Activated CD8-positive, alpha-beta memory T cell treated with anti-CD3 and anti-CD28 coated beads for 24 hours (primary cell): ENCODE measurements around the gene SHROOM2.
"Not testable (repeated sequence)": the region's sequence is repeated elsewhere in the genome, so short reads cannot be mapped to it uniquely, and the experiment has no call there.

Experiments
- DNase-seq: peaks from one replicate; pipeline ENCODE4 v3.0.0-alpha.2; 2020

SHROOM2 gene

GRCh38 chrX:9785944-9786797 lies at the start of gene SHROOM2:
Gene SHROOM2, plus strand, starts transcription at chrX:9786429. Its CDS starts 117 bp downstream, at chrX:9786546.
- no peak for DNase-seq

- DNase-seq, result no peak
These were observed 48.9 kb upstream of the SHROOM2 start for GRCh38 chrX:9737363-9737762.

DNA sequence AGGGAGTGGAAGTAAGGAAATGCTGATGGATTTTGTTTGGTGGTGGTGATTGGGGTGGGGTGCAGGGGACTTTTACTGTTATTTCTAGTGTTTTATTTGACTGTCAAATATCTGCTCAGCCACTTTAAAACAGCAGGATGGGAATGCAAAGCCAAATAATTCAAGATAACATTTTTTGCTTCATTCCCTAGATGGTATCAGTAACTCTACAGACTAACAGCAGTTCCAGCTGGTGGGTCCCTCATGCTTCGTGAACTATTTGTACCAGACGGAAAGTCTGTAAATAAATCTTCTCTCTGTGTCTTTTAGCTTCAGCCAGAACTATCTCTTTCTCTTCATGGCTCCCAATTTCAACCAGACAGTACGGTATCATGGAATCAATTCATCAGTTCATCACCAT lies 48.1 kb upstream of the SHROOM2 start:
- no peak for DNase-seq

GRCh38 chrX:9739130-9739529 lies 47.1 kb upstream of the SHROOM2 start:
- DNase-seq, result no peak

DNA sequence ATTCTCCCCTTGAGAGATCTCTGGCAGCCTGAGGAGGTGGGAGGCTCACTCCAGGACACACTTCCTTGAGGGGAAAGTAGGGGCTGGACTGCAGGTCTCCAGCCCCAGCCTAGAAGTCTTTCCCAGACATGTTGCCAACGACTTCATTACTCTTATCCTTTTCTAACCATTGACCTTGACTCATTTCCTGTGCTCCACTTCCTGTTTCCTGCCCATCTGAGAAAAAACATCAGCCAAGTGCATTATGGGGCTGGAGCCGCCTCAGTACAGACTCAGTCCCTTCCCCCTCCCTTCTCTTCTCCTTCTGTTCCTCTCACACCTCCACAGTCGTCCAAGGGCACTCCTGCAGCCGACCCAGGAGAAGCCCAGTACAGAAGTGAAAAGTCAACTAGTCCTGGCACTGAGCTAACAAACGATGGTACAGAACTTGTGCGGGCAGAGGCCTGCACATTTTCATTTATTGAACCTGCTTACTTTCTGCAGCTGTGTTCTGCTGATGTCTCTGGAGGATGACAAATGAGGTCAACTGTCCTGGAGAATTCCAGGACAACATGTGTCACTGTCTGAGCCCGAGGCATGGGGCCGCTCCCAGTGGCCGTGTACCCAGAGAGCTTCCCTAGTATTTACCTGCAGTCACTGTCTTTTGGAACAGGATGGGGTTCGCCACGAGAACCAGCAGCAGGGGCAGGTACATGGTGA lies 40.7 kb upstream of the SHROOM2 start:
- DNase-seq, result no peak

GRCh38 chrX:9746148-9746888 lies 39.9 kb upstream of the SHROOM2 start:
- DNase-seq, result no peak

GRCh38 chrX:9747644-9748043 lies 38.6 kb upstream of the SHROOM2 start:
- DNase-seq, result no peak

- no peak for DNase-seq
These were observed 37.0 kb upstream of the SHROOM2 start for GRCh38 chrX:9749146-9749692.

GRCh38 chrX:9757366-9757765 lies 28.9 kb upstream of the SHROOM2 start:
- DNase-seq, result no peak

- DNase-seq, result no peak
These were observed 28.1 kb upstream of the SHROOM2 start for GRCh38 chrX:9758021-9758638.

DNA sequence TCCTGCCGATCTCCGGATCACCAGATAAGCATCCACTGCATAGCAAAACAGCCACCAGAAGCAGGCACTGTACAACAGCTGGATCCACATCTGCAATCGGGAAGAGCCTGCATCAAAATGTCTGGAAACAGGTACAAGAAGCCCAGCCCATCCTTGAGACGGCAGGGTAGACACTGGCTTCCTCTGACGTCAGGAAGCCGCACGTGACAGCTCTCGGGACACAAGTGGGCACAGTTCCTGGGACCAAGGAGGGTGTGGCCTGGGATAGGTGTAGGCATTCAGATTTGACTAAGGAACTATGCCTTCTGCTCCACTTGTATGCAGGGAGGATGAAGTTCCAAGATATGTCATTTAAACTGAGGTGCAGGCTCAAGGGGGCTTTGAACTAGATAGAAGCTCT lies 26.9 kb upstream of the SHROOM2 start:
- no peak for DNase-seq

DNA sequence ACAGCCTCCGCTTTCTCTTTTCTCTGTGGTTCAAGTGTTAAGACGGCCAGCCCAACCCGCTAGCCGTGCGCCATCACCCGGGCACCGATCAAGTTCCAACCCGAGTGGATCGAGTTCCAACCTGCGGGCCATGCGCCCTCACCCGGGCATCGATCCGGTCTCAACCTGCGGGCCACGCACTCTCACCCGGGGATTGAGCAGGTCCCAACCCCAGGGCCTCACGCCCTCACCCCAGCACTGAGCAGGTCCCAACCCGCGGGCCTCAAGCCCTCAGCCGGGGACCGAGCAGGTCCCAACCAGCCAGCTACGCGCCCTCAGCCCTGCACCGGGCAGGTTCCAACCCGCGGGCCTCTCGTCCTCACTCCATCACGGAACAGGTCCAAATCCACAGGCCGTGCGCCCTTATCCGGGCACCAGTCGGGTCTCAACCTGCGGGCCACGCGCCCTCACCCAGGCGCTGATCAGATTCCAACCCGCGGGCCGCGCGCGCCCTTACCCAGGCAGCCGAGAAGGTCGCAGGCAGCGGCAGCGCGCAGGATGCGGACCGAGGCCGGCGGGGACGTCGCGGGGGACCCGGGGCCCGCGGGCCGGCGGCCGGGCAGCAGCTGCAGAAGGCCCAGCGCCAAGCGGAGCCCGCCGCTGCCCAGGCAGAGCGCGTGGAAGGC lies 21.0 kb upstream of the SHROOM2 start:
- DNase-seq, result no peak

DNA sequence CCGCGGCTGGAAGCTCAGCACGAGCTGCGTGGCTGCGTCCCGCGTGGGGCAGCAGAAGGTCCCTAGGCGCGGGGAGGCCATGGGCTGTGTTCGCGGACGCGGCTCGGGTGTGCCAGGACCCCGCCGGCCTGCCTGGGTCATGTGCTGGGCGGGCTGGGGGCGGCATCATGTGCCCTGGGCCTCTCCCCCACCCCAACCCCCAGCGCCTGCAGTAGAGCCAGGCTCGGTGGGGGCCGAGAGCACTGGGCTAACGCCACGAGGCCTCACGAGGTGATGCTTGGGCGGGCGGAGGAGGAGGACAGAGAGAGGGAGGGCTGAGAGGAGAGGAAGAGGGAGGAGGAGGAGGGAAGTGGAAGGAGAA lies 20.5 kb upstream of the SHROOM2 start, which contains the start of gene GPR143:
TSS of gene GPR143 (minus strand) at position 111 of the 361 bp plus-strand sequence. CDS start at position 81, 30 bp downstream.
- no peak for DNase-seq

DNA sequence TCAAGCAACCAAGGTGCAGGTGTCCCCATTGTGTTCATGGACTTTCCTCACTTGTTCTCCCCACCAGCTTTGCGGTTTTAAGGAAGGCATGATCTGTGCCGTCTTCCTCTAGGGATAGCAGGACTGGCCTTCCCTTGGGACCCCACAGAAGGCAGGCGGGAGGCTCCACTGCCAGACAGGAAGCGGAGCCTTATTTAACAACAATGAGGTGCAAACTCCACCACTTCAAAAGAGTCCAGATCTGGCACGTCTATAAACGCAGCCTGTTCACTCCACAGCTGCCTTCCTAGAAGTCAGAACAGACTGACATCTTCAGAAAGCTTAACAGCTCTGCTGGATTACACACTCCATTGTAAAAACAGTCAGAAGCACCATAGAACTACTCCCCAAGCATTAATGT lies 18.9 kb upstream of the SHROOM2 start:
- no peak for DNase-seq

GRCh38 chrX:9768321-9768839 lies 17.8 kb upstream of the SHROOM2 start:
- DNase-seq, result not testable (repeated sequence)

DNA sequence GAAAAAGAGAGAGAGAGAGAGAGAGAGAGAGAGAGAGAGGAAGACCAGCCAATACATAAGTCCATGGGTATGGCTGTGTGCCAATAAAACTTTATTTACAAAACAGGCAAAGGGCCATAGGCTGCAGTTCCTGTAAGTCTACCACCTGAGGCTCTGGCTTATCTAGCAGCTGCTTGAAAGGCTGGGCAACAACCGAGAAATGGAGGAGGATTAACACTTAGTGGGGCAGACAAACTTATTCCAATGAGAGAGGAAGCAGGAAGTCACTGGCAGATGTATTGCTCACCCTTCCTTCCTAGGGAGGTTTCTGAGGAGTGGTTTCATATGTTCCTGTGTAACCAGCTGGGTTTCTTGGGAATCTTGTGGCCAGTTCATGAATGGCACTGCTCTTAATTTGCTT lies 15.9 kb upstream of the SHROOM2 start:
- DNase-seq, result no peak

- DNase-seq, result no peak
These were observed 13.3 kb upstream of the SHROOM2 start for GRCh38 chrX:9772943-9773342.

DNA sequence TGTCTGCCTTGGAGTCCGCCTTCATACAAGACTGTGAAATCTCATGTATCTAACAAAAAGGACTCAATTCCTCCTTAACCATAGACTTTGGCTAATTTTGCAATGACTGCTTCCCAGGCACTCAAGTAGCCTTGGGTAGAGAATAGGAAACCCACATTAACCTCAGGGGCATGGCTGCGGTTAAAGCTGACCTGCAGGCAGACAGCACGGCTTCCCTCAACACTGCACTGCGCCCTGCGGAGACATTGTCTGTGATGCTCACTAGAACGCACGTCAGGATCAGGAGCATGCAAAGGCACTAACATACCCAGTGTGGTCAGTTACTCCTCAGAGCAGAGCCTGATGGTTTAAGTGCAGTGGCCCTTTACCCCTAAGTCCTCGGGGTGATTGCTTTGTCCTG lies 10.3 kb upstream of the SHROOM2 start:
- no peak for DNase-seq

DNA sequence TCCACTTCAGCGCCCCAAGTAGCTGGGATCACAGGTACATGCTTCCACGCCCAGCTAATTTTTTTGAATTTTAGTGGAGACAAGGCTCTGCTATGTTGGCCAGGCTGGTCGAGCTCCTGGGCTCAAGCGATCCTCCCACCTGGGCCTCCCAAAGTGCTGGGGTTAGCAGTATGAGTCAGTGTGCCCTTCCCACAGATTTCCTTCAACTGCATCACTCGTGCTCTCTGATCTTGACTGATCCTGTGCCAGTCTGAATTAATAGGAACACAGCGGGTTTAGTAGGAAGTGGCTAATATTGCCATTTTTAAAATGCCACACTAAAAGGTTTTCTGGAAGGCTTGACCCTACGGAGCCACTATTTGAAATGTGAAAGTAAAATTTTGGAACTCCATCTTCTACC lies 4.3 kb upstream of the SHROOM2 start:
- no peak for DNase-seq

GRCh38 chrX:9784332-9784731 lies 1.9 kb upstream of the SHROOM2 start:
- DNase-seq, result no peak

DNA sequence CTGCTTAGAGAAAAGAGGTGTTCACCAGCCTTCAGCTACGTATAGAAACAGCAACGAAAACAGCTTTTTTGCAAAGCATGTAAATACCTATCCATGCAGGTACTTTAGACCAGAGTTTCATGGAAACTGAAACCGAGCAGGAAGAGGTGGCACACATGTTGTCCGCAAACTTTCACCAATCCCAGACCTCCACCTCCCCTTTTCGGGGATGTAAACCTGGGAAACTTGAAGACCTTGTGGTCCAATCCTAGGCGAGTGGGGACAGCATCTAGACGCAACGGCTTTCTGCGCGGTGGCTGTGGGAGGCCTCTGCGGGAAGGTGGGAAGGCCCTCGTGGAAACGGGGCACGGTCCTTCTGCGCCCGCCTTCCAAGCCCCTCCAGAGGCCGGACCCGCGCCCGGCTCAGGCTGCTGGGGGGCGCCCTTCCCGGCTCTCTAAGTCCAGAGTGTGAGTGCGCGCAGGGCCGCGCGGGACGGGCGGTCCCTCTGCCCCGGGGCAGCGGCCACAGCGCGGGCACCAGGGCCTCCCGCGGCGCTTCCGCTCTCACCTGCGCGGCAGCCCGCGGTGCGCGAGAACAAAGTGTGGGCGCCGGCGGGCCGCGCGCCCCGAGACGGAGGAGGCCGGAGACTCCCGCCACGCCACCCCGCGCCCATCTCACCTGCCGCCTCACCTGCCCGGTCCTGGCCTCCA lies 830 bp upstream of the SHROOM2 start:
- DNase-seq, result no peak
